Measurements from ENCODE around the gene DNAJC1.

DNAJC1 gene

DNA sequence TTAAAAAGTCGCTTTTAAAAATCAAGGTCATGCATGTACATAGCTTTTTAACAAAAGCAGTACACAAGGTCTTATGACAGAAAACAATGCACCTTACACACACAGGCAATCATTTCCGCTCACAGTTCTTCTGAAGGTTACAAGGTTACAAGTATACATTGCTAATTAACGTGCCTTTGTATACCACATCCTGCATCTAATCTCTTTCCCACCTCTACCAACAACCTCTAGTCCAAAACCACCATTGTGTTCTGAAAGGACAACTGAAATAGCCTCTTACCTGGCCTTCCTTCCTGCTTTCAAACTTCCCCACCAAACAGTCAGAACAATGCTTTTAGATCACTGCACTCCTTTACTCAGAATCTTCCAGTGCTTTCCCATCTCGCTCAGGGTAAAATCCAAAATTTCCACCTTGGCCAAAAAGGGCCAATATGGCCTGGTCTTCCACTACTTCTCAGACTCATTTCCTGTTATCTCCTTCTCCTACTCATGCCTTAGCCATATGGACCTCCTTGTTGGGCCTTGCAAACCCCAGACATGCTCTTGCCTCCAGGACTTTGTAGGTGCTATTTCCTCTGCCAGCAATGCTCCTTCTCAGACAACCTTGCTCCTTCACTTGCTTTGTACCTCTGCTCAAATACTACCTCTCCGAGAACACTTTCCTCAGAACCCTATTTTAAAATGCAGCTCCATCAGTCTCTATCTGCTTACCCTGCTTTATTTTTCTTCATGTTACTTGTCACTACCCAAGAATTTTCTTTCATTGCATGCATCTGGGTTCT lies 205.4 kb downstream of the DNAJC1 start:
- no peak for FAIRE-seq
- DNase-seq (ENCODE audit: insufficient read length, low spot score): no peak

DNA sequence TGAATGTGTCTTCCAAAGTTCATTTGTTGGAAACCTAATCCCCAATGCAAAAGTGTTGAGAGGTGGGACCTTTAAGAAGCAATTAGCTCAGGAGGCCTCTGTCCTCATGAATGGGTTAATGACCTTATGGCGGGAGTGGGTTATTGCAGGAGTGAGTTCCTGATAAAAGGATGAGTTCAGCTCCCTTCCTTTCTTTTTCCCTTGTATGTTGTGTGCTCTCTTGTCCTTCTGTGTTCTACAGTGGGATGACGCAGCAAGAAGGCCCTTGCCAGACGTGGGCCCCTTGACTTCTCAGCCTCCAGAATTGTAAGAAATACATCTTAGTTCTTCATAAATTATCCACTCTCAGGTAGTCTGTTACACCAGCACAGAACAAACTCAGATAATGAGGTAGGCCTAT lies 206.0 kb downstream of the DNAJC1 start:
- DNase-seq (ENCODE audit: insufficient read length, low spot score): no peak
- FAIRE-seq: no peak

DNA sequence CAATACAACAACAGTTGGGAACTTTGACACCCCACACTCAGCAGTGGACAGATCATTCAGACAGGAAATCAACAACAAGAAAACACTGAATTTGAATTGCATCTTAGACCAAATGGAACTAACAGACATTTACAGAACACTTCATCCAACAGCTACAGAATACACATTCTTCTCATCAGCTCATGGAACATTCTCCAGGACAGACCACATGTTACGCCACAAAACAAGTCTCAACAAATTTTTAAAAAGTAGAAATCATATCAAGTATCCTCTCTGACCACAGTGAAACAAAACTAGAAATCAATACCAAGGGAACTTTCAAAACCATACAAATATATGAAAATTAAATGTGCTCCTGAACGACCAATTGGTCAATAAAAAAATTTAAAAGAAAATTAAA lies 212.3 kb downstream of the DNAJC1 start:
- DNase-seq (ENCODE audit: insufficient read length, low spot score) (no peak), FAIRE-seq (no peak)

DNA sequence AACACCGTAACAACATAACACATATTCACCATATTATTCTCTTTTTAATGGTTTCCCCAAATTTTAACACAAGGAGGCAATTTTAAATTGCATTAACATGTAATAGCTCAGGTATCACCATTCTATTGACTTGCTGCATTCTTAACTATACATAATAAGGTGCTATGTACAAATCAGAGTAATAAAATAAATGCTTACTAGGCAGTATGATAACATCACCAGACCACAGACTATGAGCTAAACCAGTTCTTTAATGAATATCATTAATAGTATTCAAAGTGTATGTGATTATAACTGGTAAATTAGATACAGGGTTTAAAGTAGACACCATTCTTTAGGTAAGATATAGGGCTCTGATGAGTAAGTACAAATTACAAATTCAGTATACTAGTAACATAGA lies 226.6 kb downstream of the DNAJC1 start:
- no peak for DNase-seq (ENCODE audit: insufficient read length, low spot score)
- no peak for FAIRE-seq

DNA sequence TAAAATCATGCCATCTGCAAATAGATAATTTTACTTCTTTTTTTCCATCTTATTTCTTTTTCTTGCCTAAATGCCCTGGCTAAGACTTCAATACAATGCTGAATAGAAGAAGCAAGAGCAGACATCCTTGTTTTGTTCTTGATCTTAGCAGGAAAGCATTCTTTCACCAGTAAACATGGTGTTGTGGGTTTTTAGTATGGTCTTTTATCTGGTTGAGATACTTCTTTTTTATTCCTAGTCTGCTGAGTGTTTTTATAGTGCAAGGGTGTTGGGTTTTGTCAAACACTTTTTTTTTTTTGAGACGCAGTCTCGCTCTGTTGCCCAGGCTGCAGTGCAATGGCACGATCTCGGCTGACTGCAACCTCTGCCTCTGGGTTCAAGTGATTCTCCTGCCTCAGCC lies 232.3 kb downstream of the DNAJC1 start:
- no peak for FAIRE-seq
- DNase-seq (ENCODE audit: insufficient read length, low spot score): no peak

DNA sequence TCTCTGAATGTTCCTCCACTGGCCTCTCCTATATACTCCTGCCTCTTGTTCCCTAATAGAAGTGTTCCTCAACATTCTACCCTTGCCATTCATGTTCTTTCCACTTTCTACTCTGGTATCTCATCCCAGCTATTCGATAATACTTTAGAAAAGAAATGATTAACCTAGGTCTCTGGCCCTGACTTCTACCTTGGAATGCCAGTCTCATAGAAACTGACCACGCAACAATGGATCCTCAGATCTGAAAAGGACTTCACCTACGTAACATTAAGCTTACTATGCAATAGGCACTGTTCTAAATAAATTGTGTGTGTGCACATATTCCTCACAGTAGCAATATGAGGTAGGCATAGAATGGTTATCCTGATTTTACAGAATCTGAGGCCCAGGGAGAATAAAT lies 234.5 kb downstream of the DNAJC1 start:
- FAIRE-seq (no peak), DNase-seq (ENCODE audit: insufficient read length, low spot score) (no peak)

DNA sequence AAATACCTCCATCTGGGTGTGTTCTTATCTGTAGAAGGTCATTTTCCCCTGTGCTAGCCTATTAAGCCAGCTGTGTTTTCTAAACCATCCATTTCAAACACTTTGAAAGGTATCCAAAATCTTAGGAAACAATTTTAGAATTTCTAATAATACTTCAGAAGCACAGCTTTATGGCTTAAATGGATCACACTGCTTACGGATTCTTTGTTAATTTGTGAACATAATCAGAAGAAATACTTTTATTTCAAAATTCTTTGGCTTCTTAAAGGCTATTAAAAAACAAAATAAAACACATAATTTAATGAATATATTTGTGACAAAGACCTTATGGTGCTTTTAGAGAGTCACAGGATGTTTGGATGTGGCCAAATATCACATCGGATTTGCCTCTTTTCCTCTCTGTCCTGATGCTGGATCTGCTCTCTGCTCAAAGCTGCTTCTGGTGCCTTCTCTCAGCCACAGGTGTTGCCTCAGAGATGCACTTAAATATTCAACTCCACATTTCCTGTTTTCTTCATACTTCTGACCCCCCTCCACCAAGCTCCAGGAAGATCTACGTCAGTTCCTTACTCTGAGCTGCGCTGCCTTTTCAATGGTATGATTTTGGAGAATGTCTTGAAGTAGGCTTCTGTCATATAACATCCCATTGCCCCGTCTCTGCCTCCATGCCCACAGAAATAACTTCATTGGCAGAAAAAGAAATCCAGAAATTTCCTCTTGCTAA lies 238.9 kb downstream of the DNAJC1 start:
- DNase-seq (ENCODE audit: insufficient read length, low spot score): no peak
- FAIRE-seq: no peak

DNA sequence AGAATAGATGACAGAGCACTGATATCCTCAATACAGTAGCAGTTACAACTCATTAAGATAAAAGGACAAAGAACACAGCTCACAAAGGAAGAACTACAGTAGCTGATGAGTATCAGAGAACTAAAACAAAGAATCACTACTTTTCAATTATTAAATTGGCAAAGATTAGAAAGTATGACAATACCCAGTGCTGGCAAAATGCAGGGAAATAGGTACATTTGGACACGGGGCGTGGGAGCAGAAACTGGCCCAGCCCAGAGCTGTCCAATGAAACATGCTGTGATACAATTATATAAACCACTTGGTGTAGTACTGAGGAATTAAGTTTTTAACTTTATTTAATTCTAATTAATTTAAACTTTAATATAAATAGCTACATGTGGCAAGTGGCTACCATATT lies 243.2 kb downstream of the DNAJC1 start:
- no peak for DNase-seq (ENCODE audit: insufficient read length, low spot score)
- FAIRE-seq: no peak

DNA sequence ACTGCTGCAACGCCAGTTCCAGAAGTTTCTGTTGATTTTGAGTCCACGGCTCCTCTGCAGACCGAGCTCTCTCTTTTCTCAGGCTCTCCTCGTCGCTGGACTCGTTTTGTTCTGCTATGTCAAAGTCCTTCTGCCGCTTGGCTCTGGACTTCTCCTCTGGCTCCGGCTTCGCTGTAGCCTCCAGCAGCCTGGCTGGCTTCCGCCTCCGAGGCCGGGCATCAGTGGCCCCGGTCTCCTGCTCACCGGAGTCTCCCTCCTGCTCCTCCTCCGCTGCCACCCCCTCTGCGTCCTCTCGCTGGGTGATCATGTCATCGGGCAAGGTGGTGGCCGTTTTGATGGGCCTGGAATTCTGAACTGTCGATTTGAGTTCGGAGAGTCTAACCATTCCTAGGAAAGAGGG lies 244.3 kb downstream of the DNAJC1 start:
- FAIRE-seq (no peak), DNase-seq (ENCODE audit: insufficient read length, low spot score) (no peak)

DNA sequence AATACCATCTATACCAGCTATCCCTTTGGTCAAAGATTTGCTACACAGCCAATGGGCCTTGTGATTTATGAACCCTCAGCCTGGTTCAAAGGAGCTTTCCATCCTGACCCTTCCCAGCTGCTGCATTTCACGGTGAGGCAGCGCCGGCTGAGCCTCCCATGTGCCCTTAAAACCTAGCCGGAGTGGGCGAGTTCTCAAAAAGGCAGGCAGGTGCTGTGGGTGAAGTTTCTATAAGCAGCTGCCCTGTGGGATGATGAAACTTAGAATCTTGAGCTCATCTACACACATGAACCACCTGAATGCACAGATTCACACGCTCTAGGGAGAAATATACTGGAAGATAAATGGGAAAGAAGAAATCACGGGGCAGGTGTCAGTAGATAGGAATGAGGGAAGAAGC lies 244.8 kb downstream of the DNAJC1 start:
- DNase-seq (ENCODE audit: insufficient read length, low spot score) (no peak), FAIRE-seq (no peak)

DNA sequence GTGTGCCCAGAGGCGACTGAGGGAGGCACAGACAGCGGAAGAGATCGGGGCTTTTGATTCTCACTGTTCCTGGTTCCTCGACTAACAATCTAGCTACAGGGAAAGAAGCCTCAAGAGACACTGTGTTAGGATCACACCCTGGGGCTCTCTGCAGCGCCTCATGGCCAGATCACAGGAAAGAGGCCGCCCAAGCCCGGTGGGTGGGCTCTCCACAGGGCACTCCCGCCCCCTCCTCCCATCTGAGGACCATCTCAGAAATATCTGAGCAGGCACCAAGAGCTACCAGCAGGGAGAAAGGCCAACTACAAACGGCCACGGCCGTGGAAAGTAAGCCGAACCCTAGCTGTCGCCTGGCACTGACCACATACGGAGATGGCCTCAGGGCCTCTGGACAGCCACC lies 245.3 kb downstream of the DNAJC1 start:
- no peak for DNase-seq (ENCODE audit: insufficient read length, low spot score)
- FAIRE-seq: no peak

DNA sequence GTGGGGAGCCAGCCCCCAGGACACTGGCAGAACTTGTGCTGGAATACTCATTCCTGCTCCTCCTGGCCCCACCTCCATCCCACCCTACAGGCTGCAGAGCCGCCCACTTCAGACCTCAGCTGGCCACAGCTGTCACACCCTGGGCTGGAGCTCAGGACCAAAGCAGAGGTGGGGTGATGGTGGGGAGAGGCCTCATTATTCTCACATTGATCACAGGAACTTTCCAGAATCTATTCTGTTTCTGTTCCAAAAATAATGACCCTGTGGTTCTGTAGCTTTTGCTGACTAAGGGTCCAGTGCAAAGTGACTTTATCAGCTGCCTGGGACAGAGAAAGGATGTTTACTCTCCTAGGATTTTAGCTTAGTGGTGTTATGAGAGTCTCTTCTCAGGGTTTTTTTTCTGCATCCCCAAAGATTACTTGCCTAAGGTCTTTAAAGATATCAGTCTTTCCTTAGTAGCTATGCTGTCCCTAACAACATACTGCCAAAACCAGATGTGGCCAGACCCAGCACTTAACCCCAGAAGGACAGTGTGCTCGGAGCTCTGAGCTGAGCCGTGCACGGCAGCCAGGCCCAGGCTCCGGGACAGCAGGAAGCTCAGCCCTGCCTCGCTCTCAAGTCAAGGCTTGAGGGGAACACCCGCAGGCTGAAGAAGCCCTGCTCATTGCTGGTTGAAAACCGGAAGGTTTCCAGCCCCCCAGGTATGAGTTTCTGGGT lies 246.2 kb downstream of the DNAJC1 start:
- FAIRE-seq: no peak

DNA sequence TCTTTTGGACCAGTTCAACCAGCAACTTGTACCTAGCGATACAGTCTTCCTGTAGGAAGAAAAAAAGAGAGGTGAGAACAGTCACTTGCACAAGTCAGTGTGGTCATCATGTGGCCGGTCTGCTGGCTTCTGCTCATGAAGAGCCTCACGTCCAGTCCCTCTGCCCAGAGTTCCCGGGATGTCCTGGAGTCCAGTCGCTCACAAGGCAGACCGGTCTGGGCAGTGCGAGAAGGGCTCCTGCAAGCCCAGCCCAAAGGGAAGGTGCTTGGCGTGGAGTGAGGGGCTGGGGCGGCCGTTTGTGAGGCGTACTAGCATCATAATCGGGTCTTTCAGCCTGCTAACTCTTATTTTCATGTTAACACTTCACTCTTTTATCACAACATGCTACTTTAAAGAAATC lies 246.8 kb downstream of the DNAJC1 start:
- DNase-seq (ENCODE audit: insufficient read length, low spot score): no peak
- FAIRE-seq: no peak

More for the DNA sequence above, 246.2 kb downstream of the DNAJC1 start:
- no peak for DNase-seq (ENCODE audit: insufficient read length, low spot score)

DNA sequence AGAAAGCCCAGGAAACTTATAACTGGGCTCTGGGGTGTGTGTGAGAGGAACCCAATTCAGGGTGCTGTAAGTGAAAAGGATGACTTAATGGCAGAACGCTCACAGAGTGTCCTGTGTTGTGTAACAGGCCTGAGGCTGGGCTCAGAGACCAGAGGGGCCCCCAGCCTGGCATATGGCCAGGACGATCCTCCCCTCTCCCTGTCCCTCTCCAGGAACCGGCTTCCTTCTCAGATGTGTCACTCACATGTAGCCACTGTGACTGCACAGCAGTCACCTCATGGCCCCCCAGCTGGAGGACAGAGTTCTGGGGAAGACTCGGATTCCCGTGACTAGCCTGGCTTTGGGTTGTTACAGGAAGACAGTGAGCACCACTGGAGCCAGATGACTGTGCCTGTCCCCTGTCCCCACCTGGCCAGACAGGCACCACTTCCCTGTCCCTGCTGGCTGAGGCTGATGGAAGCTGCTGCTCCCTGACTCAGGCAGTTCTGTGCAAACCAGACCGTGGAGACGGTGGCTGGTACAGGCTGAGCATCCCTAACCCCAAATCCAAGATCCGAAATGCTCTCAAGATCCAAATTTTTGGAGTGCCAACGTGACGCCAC lies 249.0 kb downstream of the DNAJC1 start:
- DNase-seq (ENCODE audit: insufficient read length, low spot score) (no peak), FAIRE-seq (no peak)

DNA sequence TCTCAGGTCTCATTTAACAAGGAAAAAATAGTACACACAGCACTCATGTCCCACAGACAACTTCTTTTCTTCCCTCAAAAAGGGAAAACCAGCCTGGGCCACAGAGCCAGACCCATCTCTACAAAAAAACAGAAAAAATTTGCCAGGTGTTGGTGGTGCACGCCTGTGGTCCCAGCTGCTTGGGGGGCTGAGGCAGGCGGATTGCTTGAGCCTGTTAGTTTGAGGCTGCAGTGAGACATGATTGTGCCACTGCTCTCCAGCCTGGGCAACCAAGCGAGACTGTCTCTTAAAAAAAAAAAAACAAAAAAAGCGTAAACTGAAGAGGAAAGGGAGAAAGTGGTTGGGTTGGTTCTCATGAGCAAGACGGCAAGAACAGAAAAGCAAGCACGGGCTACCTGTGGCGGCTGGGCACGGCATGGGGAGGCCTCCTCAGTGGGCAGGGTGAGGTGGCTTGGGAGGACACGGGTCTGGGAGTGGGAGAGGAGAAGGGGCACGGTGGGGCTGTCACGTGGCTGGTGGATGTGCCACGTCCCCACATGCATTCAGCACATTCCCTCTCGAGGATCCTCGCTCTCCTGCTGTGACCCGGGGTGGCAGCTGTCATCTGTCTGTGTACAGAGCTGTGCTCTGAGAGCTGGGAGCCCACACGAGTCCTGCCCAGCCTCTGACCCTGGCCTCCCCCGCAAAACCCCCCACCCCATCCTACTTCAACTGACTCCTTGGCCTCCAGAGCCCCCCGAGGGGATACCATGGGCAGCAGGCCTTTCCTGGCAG lies 249.8 kb downstream of the DNAJC1 start:
- DNase-seq (ENCODE audit: insufficient read length, low spot score): no peak
- FAIRE-seq: no peak

DNA sequence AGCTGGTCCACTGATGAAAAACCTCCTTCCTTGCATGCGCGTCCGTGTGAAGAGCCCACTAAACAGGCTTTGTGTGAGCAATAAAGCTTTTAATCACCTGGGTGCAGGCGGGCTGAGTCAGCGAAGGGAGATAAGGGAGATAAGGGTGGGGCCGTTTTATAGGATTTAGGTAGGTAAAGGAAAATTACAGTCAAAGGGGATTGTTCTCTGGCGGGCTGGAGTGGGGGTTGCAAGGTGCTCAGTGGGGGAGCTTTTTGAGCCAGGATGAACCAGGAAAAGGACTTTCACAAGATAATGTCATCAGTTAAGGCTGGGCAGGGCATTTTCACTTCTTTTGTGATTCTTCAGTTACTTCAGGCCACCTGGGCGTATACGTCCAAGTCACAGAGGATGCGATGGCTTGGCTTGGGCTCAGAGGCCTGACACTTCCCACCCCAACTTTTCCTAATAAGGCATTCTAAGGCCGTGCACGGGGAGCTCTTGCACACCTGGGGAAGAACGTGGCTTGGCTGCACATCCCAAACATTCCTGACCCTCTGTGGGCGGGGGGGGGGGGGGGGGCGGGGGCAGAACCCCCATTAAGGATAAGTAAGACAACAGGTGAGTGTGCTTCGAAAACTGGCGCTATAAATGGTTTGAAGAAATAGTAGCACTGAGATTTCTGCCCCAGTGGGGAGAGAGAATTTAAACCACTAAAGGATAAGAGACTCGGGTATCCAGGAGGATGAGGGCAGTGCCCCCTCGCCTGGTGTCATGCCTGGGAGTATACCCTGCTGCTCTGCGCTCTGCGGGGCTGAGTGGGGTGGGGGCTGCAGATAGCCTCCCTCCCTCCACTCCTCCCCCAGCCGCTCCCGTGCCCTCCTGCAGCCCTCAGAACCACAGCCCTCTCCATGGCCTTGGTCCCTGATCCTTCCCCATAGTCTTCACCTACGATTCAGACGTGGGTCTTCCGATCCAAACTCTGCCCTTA lies 251.9 kb downstream of the DNAJC1 start:
- FAIRE-seq (no peak), DNase-seq (ENCODE audit: insufficient read length, low spot score) (no peak)

DNA sequence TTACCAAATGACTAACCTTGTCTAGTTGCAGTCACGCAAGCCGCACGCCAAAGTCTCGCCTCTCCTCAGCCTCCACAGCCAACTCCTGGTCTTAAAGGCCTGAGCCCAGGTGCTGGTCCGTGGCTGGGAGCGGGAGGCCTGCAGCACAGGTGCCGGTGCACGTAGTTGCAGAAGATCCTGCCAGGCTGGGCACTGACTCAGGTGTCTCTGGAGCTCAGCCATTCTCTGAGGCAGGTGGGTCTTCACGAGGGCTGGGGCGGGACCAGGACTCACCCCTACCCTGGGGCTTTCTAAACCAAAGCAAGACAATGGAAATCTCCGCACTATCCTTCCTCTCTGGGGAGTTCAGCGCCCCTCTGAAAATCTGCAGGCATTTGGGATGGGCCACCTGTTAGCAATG lies 253.1 kb downstream of the DNAJC1 start:
- no peak for DNase-seq (ENCODE audit: insufficient read length, low spot score)
- no peak for FAIRE-seq

DNA sequence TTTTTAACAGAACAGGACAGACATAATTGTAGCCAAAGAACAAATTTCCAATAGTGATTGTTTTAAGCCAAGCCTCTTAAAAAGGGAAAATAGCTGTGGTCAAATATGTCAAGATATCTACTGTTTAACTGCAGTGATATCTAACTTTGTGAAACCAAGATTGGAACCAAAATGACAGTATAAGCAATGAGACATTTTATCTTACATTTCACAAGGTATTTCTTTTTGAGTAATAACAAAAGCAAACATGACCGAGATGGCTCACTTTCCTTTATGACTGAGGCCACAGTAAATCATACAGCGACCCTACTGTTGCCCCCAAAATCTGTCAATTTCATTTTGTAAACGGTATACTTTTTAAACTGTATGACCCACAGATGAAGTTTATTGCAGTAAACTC lies 253.7 kb downstream of the DNAJC1 start:
- FAIRE-seq (no peak), DNase-seq (ENCODE audit: insufficient read length, low spot score) (no peak)

DNA sequence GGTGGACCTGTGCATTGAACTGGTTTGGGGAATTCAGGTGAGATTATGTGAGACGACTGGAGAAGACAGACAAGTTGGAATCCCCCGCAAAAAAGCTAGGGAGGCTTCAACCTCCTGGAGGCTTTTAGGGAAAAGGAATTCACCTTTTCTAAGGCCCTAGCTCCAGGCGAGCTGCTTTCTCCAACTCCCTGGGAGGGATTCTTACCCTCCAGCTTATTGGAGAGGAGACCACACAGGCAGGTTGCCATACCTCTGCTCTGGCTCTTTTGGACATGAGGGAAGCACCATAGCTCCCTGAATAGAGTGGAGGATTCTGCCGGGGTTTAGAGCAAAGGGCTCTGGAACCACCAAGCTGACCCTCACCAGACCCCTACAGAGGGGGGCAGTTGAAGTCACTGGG lies 255.7 kb downstream of the DNAJC1 start:
- DNase-seq (ENCODE audit: insufficient read length, low spot score) (no peak), FAIRE-seq (no peak)

All from HTR-8/SVneo (cell line).